ENCODE results near the gene SF3A1. TPM values are rescaled to one million over a fixed set of nuclear protein-coding genes. Genes with fewer than 3 reads are reported as not detected.

The SF3A1 gene
- total RNA-seq, 4 donors from 2014 or later: 52.8 to 193 (median 135) TPM

- WGBS, 2 donors: 31 to 37% methylated on average over 10 to 11 of the region's 11 CpGs
- peaks cover 22 to 35% of the 10 kb centered on the region in 2 donors for H3K4me1 ChIP-seq
- H3K27ac ChIP-seq: peak overlapping the region in 2 of 3 donors; percentile 54 to 58
- intact Hi-C loops (cut with DNase I): no loop called here
- no peaks in the 10 kb centered on the region for H3K9me3 ChIP-seq
- H3K4me3 ChIP-seq (replicated peaks in 1 of 3): peak overlapping the region; percentile 40 to 86 (median 57)
- DNase-seq: no peak
- H3K27me3 ChIP-seq: no peaks in the 10 kb centered on the region
- no peaks in the 10 kb centered on the region for H3K36me3 ChIP-seq
- TF ChIP-seq CTCF (IDR thresholded peaks at IDR 0.05): no peak
- TF ChIP-seq POLR2A (IDR thresholded peaks at IDR 0.05): no peak
Measured at GRCh38 chr22:30397656-30398635, 41.3 kb upstream of the SF3A1 start.

GRCh38 chr22:30396871-30397655 is 40.4 kb upstream of the SF3A1 start, which contains the start of gene SEC14L2:
TSS of gene SEC14L2 (plus strand) at chr22:30397018. CDS start at chr22:30397117, 99 bp downstream.
- Histone ChIP-seq H3K4me1 (peaks cover 27 to 39% of the 10 kb centered on the region in 2 donors), H3K4me3 (replicated peaks in 1 of 3) (peak within 1 kb of the TSS; percentile 40 to 86 (median 57)), H3K9me3 (no peaks in the 10 kb centered on the region), H3K27me3 (no peaks in the 10 kb centered on the region), H3K36me3 (no peaks in the 10 kb centered on the region), H3K27ac (peak within 1 kb of the TSS; percentile 36 to 58 (median 54))
- 0 to 2% methylated on average over 3 to 12 of the region's 56 CpGs for WGBS, 2 donors
- DNase-seq: peak; percentile 82 to 86
- intact Hi-C loops (cut with DNase I): no loop called here
- TF ChIP-seq POLR2A (IDR thresholded peaks at IDR 0.05): peak in 1 of 2 donors; percentile 84
- no peak for TF ChIP-seq CTCF (IDR thresholded peaks at IDR 0.05)

- no peak overlapping the region for H3K4me3 ChIP-seq (replicated peaks in 1 of 3)
- intact Hi-C loops (cut with DNase I): loop anchor here (5.0 kb wide), 1 partner anchor 33 kb away; the partner anchor contains the start of gene MTFP1
- no peak for TF ChIP-seq CTCF (IDR thresholded peaks at IDR 0.05)
- TF ChIP-seq POLR2A (IDR thresholded peaks at IDR 0.05): no peak
- H3K36me3 ChIP-seq: no peaks in the 10 kb centered on the region
- peaks cover 27 to 35% of the 10 kb centered on the region in 2 donors for H3K4me1 ChIP-seq
- H3K27me3 ChIP-seq: no peaks in the 10 kb centered on the region
- DNase-seq: no peak
- WGBS, 2 donors: 76 to 79% methylated on average over 3 of the region's 3 CpGs
- H3K27ac ChIP-seq: peak overlapping the region; percentile 85 to 98 (median 94)
- no peaks in the 10 kb centered on the region for H3K9me3 ChIP-seq
Measured at GRCh38 chr22:30393885-30394284, 37.2 kb upstream of the SF3A1 start.

GRCh38 chr22:30393322-30393680 is 36.6 kb upstream of the SF3A1 start:
- no peak overlapping the region for H3K4me3 ChIP-seq (replicated peaks in 1 of 3)
- WGBS, 2 donors: 54 to 69% methylated on average over 6 to 7 of the region's 7 CpGs
- intact Hi-C loops (cut with DNase I): loop anchor here (5.0 kb wide), 1 partner anchor 34 kb away; the partner anchor contains the start of gene MTFP1
- no peak for TF ChIP-seq CTCF (IDR thresholded peaks at IDR 0.05)
- no peak for TF ChIP-seq POLR2A (IDR thresholded peaks at IDR 0.05)
- no peak for DNase-seq
- H3K9me3 ChIP-seq: no peaks in the 10 kb centered on the region
- peak overlapping the region; percentile 85 to 98 (median 94) for H3K27ac ChIP-seq
- peaks cover 24 to 29% of the 10 kb centered on the region in 2 donors for H3K4me1 ChIP-seq
- no peaks in the 10 kb centered on the region for H3K36me3 ChIP-seq
- no peaks in the 10 kb centered on the region for H3K27me3 ChIP-seq
